HG03025 (cell line): ENCODE data around the gene LSS.
"Not testable (repeated sequence)": the region's sequence is repeated elsewhere in the genome, so short reads cannot be mapped to it uniquely, and the experiment has no call there.

ENCODE experiments used
- ATAC-seq: cut with Tn5 transposase; IDR thresholded peaks from one replicate; pipeline ENCODE4 v1.9.1; 2021; ENCODE audit warnings: mild to moderate bottlenecking, moderate library complexity; ENCODE audit not compliant: unreplicated experiment, low FRiP score

LSS gene

GRCh38 chr21:46206163-46207005 is 22.2 kb downstream of the LSS start:
- no peak for ATAC-seq

- no peak for ATAC-seq
Observed at GRCh38 chr21:46205766-46206162, 22.8 kb downstream of the LSS start.

- no peak for ATAC-seq
Observed at GRCh38 chr21:46205166-46205565, 23.4 kb downstream of the LSS start.

GRCh38 chr21:46203203-46203600 is 25.4 kb downstream of the LSS start:
- ATAC-seq, result no peak

- no peak for ATAC-seq
Observed at GRCh38 chr21:46202592-46203202, 25.9 kb downstream of the LSS start.

- ATAC-seq, result not testable (repeated sequence)
Observed at GRCh38 chr21:46200877-46201803, 27.4 kb downstream of the LSS start.

GRCh38 chr21:46199436-46200373 is 28.9 kb downstream of the LSS start:
- no peak for ATAC-seq

- ATAC-seq, result no peak
Observed at GRCh38 chr21:46196733-46197132, 31.8 kb downstream of the LSS start.

- no peak for ATAC-seq
Observed at GRCh38 chr21:46195595-46196195, 32.9 kb downstream of the LSS start.

GRCh38 chr21:46194374-46195334 is 33.9 kb downstream of the LSS start:
- ATAC-seq, result no peak

GRCh38 chr21:46193829-46194373 is 34.7 kb downstream of the LSS start:
- no peak for ATAC-seq

- ATAC-seq, result no peak
Observed at GRCh38 chr21:46191686-46192575, 36.6 kb downstream of the LSS start.

GRCh38 chr21:46191257-46191685 is 37.3 kb downstream of the LSS start:
- no peak for ATAC-seq

- no peak for ATAC-seq
Observed at GRCh38 chr21:46190491-46191131, 38.0 kb downstream of the LSS start.

GRCh38 chr21:46189959-46190490 is 38.5 kb downstream of the LSS start:
- no peak for ATAC-seq

GRCh38 chr21:46189213-46189958 is 39.2 kb downstream of the LSS start:
- no peak for ATAC-seq
